GM18870 (cell line): Measurements from ENCODE around the gene SLC24A5.

ENCODE experiments used
- ATAC-seq: cut with Tn5 transposase; IDR thresholded peaks from one replicate; pipeline ENCODE4 v1.9.1; 2021; ENCODE audit warnings: moderate library complexity; ENCODE audit not compliant: unreplicated experiment

Gene SLC24A5

GRCh38 chr15:48185529-48185928 is 64.7 kb downstream of the SLC24A5 start:
- ATAC-seq = no peak

- ATAC-seq = no peak
Measured at GRCh38 chr15:48186271-48186670, 65.5 kb downstream of the SLC24A5 start.

GRCh38 chr15:48190932-48191573 is 70.3 kb downstream of the SLC24A5 start:
- ATAC-seq = no peak

- ATAC-seq = no peak
Measured at GRCh38 chr15:48191574-48192225, 70.9 kb downstream of the SLC24A5 start, which contains the start of gene CTXN2. Gene CTXN2 (plus strand): TSS chr15:48191665. CDS start chr15:48201301, 9,636 bp downstream.
